HG02981 (cell line): Measurements from ENCODE around the gene ARNT2.

Source experiments
- ATAC-seq: cut with Tn5 transposase; IDR thresholded peaks from one replicate; pipeline ENCODE4 v1.9.1; 2021; ENCODE audit warnings: mild to moderate bottlenecking, moderate library complexity; ENCODE audit not compliant: unreplicated experiment

The ARNT2 gene

DNA sequence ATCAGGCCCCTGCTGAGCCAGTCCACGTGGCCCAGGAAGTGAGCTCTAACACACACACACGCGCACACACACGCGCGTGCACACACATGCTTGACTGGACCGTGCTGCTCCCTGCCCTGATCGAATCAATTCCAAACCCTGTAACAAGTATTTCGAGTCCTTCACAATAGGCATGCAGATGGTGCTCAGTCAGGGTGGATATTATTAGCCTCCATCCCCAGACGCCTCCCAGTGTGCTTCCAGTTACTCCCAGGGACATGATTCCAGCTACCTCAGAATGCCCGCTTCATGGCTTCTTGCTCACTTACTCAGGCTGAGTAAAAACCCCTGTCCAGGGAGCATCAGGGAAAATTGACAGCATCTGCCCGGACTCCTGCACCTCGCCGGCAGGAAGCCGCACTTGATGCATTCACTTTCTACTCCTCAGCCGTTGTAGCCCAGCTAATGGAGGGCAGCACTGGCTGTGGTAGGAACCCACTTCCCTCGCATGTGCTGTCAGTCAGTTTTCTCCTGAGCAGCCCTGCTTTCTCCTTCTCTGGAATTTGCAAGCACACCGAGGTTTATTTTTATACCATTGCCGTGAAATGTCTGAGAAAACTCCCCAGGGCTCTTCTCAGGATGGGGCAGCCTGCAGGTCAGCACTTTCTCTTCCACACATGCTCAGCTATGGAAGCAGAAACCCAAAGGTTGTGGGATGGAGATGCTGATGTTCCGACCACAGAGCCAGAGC is 164.9 kb downstream of the ARNT2 start:
- no peak for ATAC-seq

DNA sequence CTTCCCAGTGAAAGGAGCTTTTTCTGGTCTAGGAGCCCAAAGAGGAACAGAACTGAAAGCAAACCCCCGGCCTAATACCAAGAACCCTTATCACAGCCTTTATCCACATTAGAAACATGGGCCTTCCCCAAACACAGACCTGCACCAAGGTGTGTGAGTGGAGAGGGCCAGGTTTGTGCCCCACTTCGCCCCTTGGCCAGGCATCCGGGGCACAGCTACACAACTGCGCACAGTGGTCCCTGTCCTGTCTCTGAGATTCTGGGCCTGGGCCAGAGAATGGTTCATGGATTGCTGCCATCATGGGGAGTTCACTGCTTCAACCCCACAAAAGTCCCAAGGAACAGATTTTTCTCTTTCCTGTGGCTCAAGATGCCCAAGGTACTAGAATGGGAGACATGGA is 165.5 kb downstream of the ARNT2 start:
- ATAC-seq, result no peak

DNA sequence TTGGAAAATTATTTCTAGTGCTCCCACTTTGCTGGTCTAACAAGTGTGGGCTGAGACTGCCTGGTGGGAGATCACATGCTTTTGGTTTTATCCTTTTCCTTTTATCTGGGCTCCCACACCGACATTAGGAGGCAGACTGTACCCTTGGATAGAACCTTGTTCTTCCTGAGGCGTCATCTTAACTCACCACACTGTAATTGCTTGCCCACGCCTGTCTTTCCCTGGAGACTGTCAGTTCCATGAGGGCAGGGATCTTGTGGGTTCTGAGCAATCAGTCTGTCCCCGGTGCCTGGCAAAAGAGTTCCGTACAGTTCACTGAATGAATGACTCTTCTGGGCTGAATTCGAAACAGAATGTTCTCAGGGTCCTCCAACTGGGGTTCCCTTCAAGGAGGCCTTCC is 166.4 kb downstream of the ARNT2 start:
- ATAC-seq, result no peak

DNA sequence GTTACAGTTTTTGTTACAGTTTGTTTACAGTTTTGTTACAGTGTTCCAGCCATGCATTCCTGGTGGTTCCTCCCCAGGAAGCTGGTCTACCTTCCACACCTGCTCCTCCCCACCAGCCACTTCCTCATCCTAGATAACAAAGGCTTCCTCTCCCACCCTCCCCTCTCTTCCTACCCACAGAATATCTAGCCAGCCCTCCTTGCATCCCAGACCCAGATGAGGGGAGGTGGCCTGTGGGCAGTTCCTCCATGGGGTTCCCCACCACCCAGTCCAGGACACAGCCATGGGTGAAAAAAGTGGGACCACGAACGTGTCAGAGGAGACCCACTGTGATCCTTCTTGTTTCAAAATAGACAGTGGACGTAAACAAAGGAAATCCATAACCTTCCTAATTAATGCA is 168.2 kb downstream of the ARNT2 start:
- no peak for ATAC-seq

DNA sequence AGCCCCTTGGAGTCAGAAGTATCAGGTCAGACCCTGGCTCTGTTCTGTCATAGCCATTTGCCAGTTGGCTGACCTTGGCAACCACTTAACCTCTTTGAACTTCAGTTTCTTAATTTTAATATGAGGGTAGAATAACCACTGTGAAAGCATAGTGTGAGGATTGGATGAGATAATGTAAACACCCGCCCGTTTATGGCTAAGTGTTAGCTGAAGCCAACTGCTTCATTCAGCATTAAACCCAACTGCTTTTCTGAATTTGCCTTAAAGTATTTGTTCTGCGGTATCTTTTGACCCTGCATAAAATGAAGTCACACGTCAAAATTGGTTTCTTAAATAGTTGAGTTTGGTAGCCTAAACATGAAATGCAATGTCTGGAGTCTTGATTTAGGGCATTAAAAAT is 169.4 kb downstream of the ARNT2 start:
- ATAC-seq, result no peak

DNA sequence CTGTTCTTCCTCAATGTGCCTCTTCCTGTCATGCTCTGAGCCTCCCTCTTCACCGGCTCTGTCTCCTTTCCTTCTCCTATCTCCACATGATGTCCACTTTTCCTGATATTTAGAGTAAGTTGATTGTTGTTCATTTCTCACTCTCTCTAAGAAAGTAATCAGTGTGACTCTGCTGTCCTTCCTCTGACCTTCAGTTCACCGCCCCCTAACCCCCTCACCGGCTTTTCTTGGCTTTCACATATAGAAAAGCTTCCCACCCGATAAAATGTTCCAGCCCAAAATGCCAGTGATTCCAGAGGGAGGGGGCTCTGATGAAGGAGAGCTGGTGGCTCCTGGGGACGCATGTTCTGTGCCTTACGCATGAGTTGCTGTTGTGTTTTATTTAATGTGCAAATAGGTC is 170.4 kb downstream of the ARNT2 start:
- no peak for ATAC-seq

DNA sequence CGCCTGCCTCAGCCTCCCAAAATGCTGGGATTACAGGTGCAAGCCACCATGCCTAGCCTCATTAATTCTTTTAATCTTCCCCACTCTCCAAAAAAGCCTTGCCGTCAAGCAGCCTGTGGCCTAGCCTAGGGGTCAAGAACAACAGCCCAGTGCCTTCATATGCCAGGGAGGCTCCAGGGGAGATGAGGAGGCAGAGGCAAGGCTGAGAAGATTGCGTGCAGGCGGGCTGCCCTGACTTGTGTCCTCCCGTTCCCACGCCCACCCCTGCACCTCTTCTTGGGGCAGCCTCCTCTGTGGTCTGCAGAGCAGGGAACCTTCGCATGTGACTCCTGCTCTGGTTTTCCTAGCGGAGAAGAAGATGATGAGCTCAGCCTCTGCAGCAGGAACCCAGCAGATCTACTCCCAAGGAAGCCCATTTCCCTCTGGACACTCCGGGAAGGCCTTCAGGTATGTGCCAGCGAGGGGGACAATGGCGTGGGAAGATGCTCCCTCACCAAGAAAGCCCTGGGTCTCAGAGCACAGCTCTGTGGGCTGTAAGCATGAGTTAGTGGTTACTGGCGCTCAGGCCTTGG is 172.4 kb downstream of the ARNT2 start:
- ATAC-seq, result no peak

DNA sequence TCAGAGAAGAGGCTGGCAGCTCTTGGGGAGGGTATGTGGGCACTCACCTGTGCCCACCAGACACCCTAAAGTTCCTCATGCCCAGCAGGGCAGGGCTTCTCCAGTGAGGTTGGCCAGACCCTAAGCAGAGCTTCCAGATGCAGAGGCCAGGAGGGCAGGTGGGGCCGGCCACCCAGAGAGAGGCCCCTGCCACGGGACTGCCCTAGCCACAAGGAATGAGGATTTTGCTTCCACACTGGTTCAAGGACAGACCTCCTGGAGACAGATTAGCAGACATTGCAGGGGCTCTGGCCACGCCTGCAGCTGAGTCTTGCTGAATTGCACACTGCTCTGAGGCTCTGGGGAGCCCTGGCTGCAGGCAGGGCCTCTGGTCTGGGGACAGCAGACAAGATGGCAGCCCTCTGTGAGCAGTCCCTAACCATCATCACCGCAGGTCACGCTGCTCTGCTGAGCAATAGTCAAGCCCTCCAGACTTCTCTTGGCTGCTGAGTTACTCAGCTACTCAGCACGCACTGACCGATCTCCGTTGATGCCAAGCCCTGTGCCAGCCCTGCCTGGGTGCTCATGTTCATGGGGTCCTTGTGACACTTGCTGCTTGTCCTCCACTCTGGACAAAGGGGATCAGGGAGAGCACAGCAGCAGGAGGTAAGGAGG is 173.5 kb downstream of the ARNT2 start:
- no peak for ATAC-seq

DNA sequence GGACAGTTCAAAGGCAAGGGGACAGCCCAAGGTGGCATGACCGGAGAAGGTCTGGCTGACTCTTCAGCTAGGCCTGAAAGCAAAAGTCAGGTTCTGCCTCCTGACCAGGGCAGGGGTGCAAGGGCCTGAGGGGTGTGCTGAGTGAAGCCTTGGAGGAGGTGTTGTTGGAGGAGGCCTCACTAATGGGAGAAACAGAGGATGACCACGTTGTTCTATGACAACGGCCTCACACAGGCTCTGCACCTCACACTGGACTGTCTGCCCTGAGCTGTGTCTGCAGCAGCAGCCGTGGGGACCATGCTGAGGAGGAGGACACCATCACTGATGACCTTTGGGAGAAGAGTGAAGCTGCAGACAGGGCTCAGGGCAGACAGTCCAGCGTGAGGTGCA is 174.0 kb downstream of the ARNT2 start:
- ATAC-seq, result no peak

DNA sequence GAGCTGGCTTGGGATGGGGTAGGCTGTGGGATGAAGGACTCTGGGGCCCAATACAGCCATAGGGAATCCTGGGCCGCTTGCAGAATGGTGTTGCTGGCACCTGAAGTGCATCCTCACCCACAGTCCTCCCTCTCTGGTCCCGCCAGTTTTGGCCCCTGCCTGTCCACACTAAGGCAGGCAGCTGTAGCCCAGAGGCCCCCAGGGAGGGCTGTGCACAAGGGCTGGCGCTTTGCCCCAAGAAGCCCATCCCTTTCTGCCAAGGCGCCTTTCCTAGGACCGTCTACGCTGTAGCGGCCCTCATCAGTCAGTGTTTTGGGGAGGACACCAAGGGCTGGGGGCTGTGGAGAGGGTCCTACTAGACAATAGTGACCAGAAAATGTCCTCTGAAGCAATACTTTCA is 174.7 kb downstream of the ARNT2 start:
- no peak for ATAC-seq

DNA sequence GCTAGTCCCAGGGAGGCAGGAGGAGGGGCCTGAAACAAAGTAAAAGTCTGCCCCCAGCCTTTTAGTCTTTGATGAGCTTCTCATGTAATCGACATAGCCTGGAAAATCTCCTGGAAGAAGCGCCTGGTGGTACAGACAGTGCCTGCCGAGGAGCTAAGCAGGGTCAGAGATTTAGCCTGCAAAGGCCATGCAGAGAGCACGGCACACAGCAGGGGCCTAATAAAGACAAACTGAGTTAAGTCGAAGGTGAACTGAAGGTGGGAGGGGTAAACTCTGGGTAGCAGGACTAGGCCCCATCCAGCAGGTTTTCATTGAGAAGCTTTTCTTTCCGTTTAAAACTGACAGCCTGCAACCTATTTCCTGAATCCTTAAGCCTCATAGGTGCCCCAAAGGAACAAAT is 175.4 kb downstream of the ARNT2 start:
- ATAC-seq, result no peak

DNA sequence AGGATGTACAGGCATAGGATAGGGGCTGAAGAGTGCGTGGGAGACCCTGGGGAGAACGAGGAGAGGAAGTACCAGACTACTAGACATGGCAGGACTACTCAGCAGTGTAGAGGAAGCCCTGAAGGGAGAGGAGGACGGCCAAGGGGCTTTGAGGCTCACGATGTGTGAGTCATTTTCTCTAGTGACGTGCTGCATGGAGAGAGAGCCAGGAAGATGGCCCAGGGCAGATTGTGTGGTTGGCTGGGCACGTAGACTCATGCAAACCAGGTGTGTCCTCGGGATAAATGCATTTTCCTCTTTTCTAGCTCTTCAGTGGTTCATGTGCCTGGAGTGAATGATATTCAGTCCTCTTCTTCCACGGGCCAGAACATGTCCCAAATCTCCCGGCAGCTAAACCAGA is 175.9 kb downstream of the ARNT2 start:
- no peak for ATAC-seq

DNA sequence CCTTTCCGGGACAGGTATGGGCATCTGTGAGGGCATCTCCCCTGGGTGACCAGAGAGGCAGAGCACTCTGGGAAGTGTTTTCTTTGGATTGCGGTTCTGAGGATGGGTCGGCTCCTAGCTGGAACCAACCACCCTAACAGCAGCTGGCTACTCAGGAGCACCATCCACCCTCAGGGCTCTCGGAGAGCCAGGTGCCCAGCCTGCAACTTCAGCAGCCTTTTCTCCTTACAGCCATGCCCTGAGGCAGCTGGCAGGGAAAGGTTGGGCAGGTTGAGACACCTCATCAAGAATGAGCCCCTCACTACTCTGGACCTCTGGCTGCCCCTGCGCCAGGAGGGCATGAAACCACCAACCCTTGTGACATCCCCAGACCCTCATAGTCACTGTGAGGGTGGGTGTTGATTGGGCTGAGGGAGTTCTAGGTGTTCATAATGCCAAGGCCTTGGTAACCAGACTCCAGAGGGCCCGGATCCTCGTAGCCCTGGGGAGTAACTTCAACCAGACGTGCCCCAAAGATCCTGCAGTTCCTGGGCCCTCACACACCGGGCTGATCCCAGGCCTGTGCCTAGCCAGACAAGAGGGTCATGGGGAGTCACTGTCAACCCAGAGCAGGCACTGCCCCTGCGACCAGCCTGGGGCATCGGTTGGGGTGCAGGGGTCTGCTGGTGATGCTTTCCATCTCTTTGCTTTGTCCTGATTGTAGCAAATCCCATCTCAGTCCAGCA is 176.5 kb downstream of the ARNT2 start:
- no peak for ATAC-seq

DNA sequence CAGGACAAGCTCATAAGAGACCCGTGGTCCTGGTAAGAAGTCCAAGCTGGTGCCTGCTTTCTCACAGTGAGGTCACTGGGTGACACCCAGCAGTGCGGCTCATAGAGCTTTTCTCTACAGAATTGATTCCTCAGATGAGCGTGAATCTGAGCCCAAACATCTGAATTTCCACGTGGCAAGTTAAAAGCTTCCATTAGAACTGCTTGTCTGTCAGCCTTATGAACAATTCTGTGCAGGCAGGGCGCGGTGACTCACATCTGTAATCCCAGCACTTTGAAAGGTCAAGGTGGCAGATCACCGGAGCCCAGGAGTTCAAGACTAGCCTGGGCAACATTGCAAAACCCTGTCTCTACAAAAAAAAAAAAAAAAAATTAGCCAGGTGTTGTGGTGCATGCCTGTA is 177.8 kb downstream of the ARNT2 start:
- ATAC-seq, result no peak

DNA sequence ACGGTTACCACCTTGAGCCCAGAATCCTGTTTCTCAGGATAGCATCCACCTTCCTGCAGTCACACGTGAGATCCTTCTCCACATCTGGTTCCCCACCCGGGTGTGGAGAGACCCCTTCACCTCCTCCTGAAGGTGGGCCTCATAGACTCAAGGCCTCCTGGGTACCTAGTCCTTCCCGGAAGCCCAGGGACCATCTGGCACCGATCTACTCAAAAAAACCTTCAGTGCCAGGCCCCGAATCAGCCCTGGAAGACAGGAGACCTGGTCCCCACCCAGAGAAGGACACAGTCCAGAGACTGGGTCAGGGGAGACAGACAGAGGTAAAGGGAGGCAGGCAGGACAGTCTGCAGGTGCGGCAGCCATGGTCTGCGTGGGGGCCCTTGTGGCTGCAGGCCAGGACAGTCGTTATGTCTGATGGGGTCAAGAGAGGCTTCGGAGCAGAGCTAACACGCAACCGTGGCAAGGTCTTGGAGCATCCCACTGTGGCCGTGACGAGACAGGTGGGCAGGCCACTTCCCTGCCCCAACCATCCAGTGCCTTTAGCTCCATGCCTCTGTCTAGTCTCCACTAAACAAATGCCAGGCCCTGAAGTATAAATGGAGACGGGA is 178.7 kb downstream of the ARNT2 start:
- ATAC-seq, result no peak

DNA sequence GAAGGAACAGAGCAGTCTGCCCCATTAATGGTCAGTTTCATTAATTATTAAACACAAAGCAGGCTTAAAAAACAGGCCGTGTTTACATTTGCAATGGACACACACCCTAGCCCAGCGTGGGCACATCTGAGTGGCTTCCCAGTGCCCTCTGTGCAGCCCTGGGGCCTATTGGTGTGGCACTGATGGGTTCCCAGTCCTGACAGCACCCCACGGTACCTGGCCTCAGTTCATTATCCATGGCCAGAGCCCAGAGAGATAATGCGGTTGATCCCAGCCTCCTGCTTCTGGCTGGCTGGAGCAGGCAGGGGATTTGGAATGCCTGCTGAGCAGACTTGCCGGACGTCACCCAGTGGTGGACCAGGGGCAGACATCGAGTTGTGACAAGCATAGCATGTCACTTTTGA is 180.4 kb downstream of the ARNT2 start:
- no peak for ATAC-seq

DNA sequence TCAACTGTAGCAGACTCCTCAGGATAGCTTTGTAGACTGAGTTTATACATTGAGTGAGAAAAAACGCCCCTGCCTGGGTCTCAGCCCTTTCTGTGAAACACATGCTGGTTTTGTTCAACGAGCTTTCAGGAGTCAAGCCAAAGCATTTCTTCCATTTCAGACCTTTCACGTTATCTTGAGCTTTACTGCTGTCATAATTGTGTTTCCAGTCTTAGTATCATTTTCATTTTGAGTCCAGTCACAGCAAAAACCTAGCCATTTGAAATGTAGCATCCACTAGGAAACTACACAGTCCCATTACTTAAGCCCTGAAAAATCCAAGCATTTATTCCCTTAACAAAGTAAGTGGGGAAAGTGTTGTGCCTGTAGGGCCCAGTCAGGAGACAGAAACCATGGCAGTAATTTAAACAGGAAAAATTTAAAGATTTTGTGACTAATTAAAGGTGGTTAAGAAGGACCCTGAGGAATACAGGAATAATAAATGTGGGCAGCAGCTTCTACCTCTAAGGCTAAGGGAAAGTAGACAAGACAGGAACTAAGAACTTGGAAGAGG is 180.9 kb downstream of the ARNT2 start:
- no peak for ATAC-seq

DNA sequence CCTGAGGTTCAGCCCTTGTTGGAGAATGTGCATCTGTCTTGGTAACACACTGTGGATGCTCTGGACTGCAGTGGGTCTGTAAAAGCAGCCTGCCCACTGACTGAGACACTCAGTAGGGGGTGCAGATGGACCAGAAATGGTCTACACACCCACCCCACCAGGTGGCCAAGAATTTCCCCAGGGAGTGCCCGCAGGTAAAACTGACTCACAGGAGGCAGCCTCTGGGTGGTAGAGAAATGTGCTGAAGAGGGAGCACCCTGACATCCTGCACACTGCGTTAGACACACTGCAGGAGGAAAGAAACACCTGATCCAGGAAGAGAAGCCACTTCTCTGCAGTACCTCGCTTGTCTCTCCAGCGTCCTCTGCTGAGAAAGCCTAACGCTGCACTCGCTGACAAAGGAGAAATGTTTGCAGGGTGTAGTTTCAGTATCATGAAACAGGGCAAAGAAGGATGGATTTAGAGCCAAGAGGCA is 181.4 kb downstream of the ARNT2 start:
- no peak for ATAC-seq

DNA sequence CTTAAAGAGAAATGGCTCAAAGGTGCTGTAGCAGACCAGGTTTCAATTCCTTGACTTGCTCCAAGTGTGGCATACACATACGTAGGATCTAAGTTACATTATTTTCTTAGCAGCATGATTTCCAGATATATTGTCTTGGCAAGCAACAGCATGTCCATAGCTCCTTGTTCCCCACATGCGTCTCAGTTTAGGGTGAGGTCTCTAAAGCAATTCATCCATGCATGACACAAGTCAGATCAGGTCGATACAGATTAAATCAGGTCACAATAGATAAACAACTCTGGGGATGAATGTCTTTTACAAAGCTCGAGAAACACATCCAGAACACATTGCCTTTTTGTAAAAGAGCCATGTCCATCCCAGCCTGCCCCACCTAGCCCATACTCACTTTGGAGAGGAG is 182.0 kb downstream of the ARNT2 start:
- no peak for ATAC-seq

DNA sequence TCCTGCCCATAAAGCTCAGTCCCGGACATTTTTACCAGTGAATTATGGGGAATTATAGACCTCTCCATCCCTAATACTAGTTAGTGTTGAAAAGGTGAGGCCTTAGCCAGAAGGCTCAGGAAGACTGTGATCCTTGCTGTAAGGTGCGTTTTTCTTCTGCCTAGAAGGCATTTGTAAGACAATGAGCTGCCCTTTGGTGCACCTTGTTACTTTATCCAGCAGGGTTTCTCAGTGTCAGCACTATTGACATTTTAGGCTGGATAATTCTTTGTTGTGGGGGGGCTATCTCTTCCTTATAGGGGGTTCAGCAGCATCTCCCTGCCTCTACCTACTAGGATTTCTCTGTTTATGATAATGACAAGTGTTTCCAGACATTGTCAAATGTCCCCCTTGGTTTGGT is 182.8 kb downstream of the ARNT2 start:
- no peak for ATAC-seq

DNA sequence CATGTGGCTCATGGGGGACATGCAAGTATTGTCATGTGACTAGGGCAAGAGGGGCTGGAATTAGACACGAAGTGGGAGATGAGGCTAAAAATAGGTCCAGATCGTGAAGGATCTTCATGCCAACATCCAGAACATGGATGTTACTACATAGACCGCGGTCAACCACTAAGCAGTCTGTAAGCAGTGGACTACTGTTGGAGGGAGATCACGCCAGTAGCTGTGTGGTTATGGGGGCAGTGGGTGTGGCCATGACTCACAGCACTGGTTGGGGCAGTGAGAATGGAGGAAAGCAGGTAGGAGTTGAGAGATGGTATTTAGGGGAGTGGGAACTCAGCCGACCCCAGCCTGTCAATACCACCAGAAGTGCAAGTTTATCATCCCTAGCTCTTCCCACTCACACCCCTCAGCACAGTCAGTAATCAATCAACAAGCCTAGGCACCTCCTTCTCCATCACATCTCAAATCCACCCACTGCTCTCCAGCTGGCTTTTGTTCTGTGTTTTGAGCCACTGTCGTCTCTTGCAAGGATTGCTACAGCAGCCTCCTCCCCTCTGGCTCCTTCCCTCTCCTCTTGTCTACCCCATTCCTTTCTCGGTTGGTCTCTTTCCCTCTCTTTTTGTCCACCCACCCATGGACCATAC is 183.8 kb downstream of the ARNT2 start:
- ATAC-seq, result no peak
